Tibial nerve (tissue), 4 donors: ENCODE measurements around the gene FCHSD2.

Experiments used
- EP300 ChIP-seq, 2 donors: sonication (generic); formaldehyde crosslinking; IDR thresholded peaks; one replicate each; pipeline ENCODE4 v1.6.1; 2017; ENCODE audit warnings: antibody characterized with exemption in 2 of 2, mild to moderate bottlenecking in 1 of 2
- POLR2A ChIP-seq, 2 donors: fragments of 450-650 bp; IDR thresholded peaks; one replicate each; pipeline ENCODE4 v1.6.1; 2017; ENCODE audit warnings: antibody characterized with exemption in 2 of 2, mild to moderate bottlenecking in 2 of 2, moderate library complexity in 2 of 2
- TF ChIP-seq, protein P1 (sequence below), 5 experiments: fragments of 200-600 bp in 3 of 5; fragments of 450-650 bp in 2 of 5; sonication (generic) in 3 of 5; IDR thresholded peaks; one replicate each; pipeline ENCODE4 v1.5.1; 2016 to 2019; ENCODE audit warnings: antibody characterized with exemption in 5 of 5, mild to moderate bottlenecking in 3 of 5, moderate library complexity in 2 of 5

DNA sequence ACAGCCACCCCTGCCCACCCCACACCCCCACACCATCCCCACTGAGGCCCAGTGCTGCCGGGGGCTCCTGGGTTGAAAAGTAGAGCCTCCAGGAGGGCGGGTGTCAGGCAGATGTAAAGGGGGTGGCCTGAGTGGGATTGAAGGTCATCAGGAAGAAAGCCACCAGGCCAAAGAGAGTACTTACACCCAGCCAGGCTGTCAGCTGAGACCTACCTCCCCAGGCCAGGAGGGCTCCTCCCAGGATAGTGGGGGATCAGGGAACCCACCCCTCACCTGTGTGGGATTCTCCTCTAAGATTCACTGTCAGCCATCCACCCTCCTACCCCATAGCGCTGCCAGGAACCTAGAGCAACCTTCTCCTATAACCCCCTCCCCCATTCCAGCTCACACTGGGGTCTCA lies 17.2 kb upstream of the FCHSD2 start:
- TF ChIP-seq, protein P1, sequence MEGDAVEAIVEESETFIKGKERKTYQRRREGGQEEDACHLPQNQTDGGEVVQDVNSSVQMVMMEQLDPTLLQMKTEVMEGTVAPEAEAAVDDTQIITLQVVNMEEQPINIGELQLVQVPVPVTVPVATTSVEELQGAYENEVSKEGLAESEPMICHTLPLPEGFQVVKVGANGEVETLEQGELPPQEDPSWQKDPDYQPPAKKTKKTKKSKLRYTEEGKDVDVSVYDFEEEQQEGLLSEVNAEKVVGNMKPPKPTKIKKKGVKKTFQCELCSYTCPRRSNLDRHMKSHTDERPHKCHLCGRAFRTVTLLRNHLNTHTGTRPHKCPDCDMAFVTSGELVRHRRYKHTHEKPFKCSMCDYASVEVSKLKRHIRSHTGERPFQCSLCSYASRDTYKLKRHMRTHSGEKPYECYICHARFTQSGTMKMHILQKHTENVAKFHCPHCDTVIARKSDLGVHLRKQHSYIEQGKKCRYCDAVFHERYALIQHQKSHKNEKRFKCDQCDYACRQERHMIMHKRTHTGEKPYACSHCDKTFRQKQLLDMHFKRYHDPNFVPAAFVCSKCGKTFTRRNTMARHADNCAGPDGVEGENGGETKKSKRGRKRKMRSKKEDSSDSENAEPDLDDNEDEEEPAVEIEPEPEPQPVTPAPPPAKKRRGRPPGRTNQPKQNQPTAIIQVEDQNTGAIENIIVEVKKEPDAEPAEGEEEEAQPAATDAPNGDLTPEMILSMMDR (IDR thresholded peaks at IDR 0.05): no peak
- TF ChIP-seq POLR2A (IDR thresholded peaks at IDR 0.05) (no peak), EP300 (IDR thresholded peaks at IDR 0.05) (no peak)
